H9 (cell line): Measurements from ENCODE around the gene SMLR1. TPM values are rescaled to one million over a fixed set of nuclear protein-coding genes. Genes with fewer than 3 reads are reported as not detected.

ENCODE experiments used
- DNase-seq: peaks from one replicate; pipeline ENCODE4 v3.0.0-alpha.2; 2017
- H2AFZ ChIP-seq: one replicate; pipeline ENCODE4 v1.6.1; 2013; ENCODE audit warnings: mild to moderate bottlenecking, low read length, control low read depth, moderate library complexity
- H2AK5ac ChIP-seq: 2 replicates; pipeline ENCODE4 v1.6.1; 2013; ENCODE audit warnings: low read length, control low read depth, mixed read lengths; ENCODE audit not compliant: insufficient read length
- H2BK120ac ChIP-seq: one replicate; pipeline ENCODE4 v1.6.1; 2013; ENCODE audit warnings: low read depth, mild to moderate bottlenecking, low read length, control low read depth, inconsistent platforms; ENCODE audit not compliant: poor library complexity, severe bottlenecking
- H2BK12ac ChIP-seq: 2 replicates; pipeline ENCODE4 v1.6.1; 2013; ENCODE audit warnings: low read length, control low read depth, mixed read lengths, low read depth; ENCODE audit not compliant: insufficient read length
- H2BK15ac ChIP-seq: 2 replicates; pipeline ENCODE4 v1.6.1; 2013; ENCODE audit warnings: low read depth, low read length, control low read depth
- H2BK20ac ChIP-seq: one replicate; pipeline ENCODE4 v1.6.1; 2013; ENCODE audit warnings: low read depth, mild to moderate bottlenecking, low read length, control low read depth, inconsistent platforms; ENCODE audit not compliant: poor library complexity, severe bottlenecking
- H2BK5ac ChIP-seq: 2 replicates; pipeline ENCODE4 v1.6.1; 2013; ENCODE audit warnings: low read length, control low read depth, mixed read lengths; ENCODE audit not compliant: insufficient read length
- H3K14ac ChIP-seq: 2 replicates; pipeline ENCODE4 v1.6.1; 2013; ENCODE audit warnings: low read length, control low read depth; ENCODE audit not compliant: insufficient read depth
- H3K18ac ChIP-seq: 2 replicates; pipeline ENCODE4 v1.6.1; 2013; ENCODE audit warnings: low read depth, mild to moderate bottlenecking, mixed read lengths, low read length, control low read depth; ENCODE audit not compliant: insufficient read length
- H3K23ac ChIP-seq: 2 replicates; pipeline ENCODE4 v1.6.1; 2013; ENCODE audit warnings: low read length, control low read depth, mixed read lengths, low read depth; ENCODE audit not compliant: insufficient read length
- H3K23me2 ChIP-seq: 2 replicates; pipeline ENCODE4 v1.6.1; 2013; ENCODE audit warnings: low read depth, mild to moderate bottlenecking, mixed read lengths, low read length, control low read depth; ENCODE audit not compliant: insufficient read length, poor library complexity, severe bottlenecking
- H3K27ac ChIP-seq: 2 replicates; pipeline ENCODE4 v1.5.1; 2013; ENCODE audit warnings: low read length, control low read depth, mixed read lengths, low read depth; ENCODE audit not compliant: insufficient read length
- H3K27me3 ChIP-seq: 2 replicates; pipeline ENCODE4 v1.6.1; 2013; ENCODE audit warnings: low read length, control low read depth, inconsistent platforms; ENCODE audit not compliant: insufficient read depth
- H3K4ac ChIP-seq: 2 replicates; pipeline ENCODE4 v1.6.1; 2013; ENCODE audit warnings: low read depth, mild to moderate bottlenecking, control low read depth, inconsistent platforms, low read length, moderate library complexity
- H3K4me1 ChIP-seq: 2 replicates; pipeline ENCODE4 v1.6.1; 2013; ENCODE audit warnings: low read length, control low read depth, inconsistent platforms; ENCODE audit not compliant: insufficient read depth
- H3K4me2 ChIP-seq: 2 replicates; pipeline ENCODE4 v1.6.1; 2013; ENCODE audit warnings: low read length, control low read depth, mixed read lengths; ENCODE audit not compliant: insufficient read length, insufficient read depth
- H3K56ac ChIP-seq: 2 replicates; pipeline ENCODE4 v1.6.1; 2013; ENCODE audit warnings: low read depth, mild to moderate bottlenecking, mixed read lengths, low read length, control low read depth; ENCODE audit not compliant: insufficient read length
- H3K79me1 ChIP-seq: 2 replicates; pipeline ENCODE4 v1.6.1; 2013; ENCODE audit warnings: low read depth, mild to moderate bottlenecking, moderate library complexity, low read length, control low read depth, inconsistent platforms; ENCODE audit not compliant: insufficient read depth, poor library complexity, severe bottlenecking
- H3K79me2 ChIP-seq: 2 replicates; pipeline ENCODE4 v1.6.1; 2013; ENCODE audit warnings: low read length, control low read depth, inconsistent platforms; ENCODE audit not compliant: insufficient read depth
- H3K9ac ChIP-seq: 2 replicates; pipeline ENCODE4 v1.6.1; 2013; ENCODE audit warnings: low read length, control low read depth, mixed read lengths; ENCODE audit not compliant: insufficient read length; ENCODE audit errors: extremely low read depth
- H3K9me3 ChIP-seq: one replicate; pipeline ENCODE4 v1.6.1; 2013; ENCODE audit warnings: low read depth, low read length, inconsistent platforms; ENCODE audit not compliant: control insufficient read depth
- H3T11ph ChIP-seq: one replicate; pipeline ENCODE4 v1.6.1; 2013; ENCODE audit warnings: mild to moderate bottlenecking, low read length, control low read depth, inconsistent platforms
- H4K20me1 ChIP-seq: one replicate; pipeline ENCODE4 v1.6.1; 2013; ENCODE audit not compliant: control insufficient read depth, insufficient read length, insufficient read depth
- H4K5ac ChIP-seq: 2 replicates; pipeline ENCODE4 v1.6.1; 2013; ENCODE audit warnings: low read depth, mild to moderate bottlenecking, mixed read lengths, low read length, control low read depth; ENCODE audit not compliant: insufficient read length
- H4K8ac ChIP-seq: replicated peaks from 2 replicates; pipeline ENCODE4 v1.6.1; 2013; ENCODE audit warnings: low read length, control low read depth, mixed read lengths, low read depth; ENCODE audit not compliant: insufficient read length
- H4K91ac ChIP-seq: 2 replicates; pipeline ENCODE4 v1.6.1; 2013; ENCODE audit warnings: low read depth, mild to moderate bottlenecking, moderate library complexity, mixed read lengths, low read length, control low read depth; ENCODE audit not compliant: insufficient read length
- H3K27ac Mint-ChIP-seq, 3 experiments: 2 replicates in 2 of 3; 3 replicates in 1 of 3; pipeline ENCODE4 v1.8.0; 2020 to 2021; ENCODE audit warnings: mixed read lengths in 3 of 3, mild to moderate bottlenecking in 1 of 3, moderate library complexity in 1 of 3
- H3K27me3 Mint-ChIP-seq: 2 replicates; pipeline ENCODE4 v1.8.0; 2021; ENCODE audit warnings: low read depth, mild to moderate bottlenecking, moderate library complexity, mixed read lengths
- H3K36me3 Mint-ChIP-seq, 3 experiments: 2 replicates in 2 of 3; 3 replicates in 1 of 3; pipeline ENCODE4 v1.8.0; 2020 to 2021; ENCODE audit warnings: low read depth in 3 of 3, mixed read lengths in 3 of 3; ENCODE audit not compliant: insufficient read depth in 1 of 3
- H3K4me1 Mint-ChIP-seq, 2 experiments: 2 replicates each; pipeline ENCODE4 v1.8.0; 2020; ENCODE audit warnings: mixed read lengths in 2 of 2
- H3K4me3 Mint-ChIP-seq, 2 experiments: 2 replicates in 1 of 2; 3 replicates in 1 of 2; pipeline ENCODE4 v1.8.0; 2020 to 2021; ENCODE audit warnings: mild to moderate bottlenecking in 2 of 2, mixed read lengths in 2 of 2, moderate library complexity in 1 of 2
- H3K9me3 Mint-ChIP-seq, 2 experiments: 2 replicates in 1 of 2; 3 replicates in 1 of 2; pipeline ENCODE4 v1.8.0; 2020; ENCODE audit warnings: mild to moderate bottlenecking in 2 of 2, mixed read lengths in 2 of 2, moderate library complexity in 1 of 2
- CTCF ChIP-seq: fragments of 200-600 bp; sonication (generic); conservative IDR thresholded peaks from 3 replicates; pipeline ENCODE4 v1.8.0; 2021; ENCODE audit warnings: antibody characterized with exemption, mild to moderate bottlenecking
- WGBS: extraction: QIAGEN DNeasy Blood & Tissue Kit; methylation state at CpG from one replicate; pipeline ENCODE4 v1.1.7; 2013; ENCODE audit warnings: missing lambda C conversion rate, low lambda C conversion rate, mixed read lengths; ENCODE audit not compliant: insufficient read length; ENCODE audit errors: extremely low coverage; 5-methylcytosine and 5-hydroxymethylcytosine counted together
- total RNA-seq: library from RNA; stranded (reverse); gene quantifications from 2 replicates; pipeline ENCODE4 v1.2.1, GENCODE V29; 2021

Gene SMLR1
- total RNA-seq, 1 experiment from 2014 or later: not detected

GRCh38 chr6:130794010-130794697 is 33.1 kb upstream of the SMLR1 start:
- Histone ChIP-seq H3K23ac (no peak overlapping the region), H2BK20ac (no peak overlapping the region), H2BK5ac (no peak overlapping the region), H3K56ac (no peak overlapping the region), H4K5ac (no peak overlapping the region), H3K18ac (no peak overlapping the region), H3K23me2 (no peaks in the 10 kb centered on the region), H3K4me2 (no peak overlapping the region), H3K4ac (no peak overlapping the region), H3T11ph (no peak overlapping the region), H3K9me3 (no peaks in the 10 kb centered on the region), H2BK12ac (no peak overlapping the region), H3K9ac (no peak overlapping the region), H3K27ac (no peak overlapping the region), H4K91ac (no peak overlapping the region), H3K79me2 (no peaks in the 10 kb centered on the region), H3K4me1 (peaks cover 9% of the 10 kb centered on the region; the same call in 1 of the 2 replicates), H2AK5ac (no peak overlapping the region), H2AFZ (peak overlapping the region; percentile 48), H2BK15ac (no peak overlapping the region), H3K79me1 (no peaks in the 10 kb centered on the region), H2BK120ac (no peak overlapping the region), H3K14ac (no peak overlapping the region; the same call in 1 of the 2 replicates), H3K27me3 (no peaks in the 10 kb centered on the region; the same call in 1 of the 2 replicates), H4K8ac (no peak overlapping the region), H4K20me1 (no peaks in the 10 kb centered on the region)
- H3K4me3 Mint-ChIP-seq: no peak overlapping the region; a peak in 1 of 5 replicates
- no peak for TF ChIP-seq CTCF
- no peaks in the 10 kb centered on the region for H3K27me3 Mint-ChIP-seq
- H3K36me3 Mint-ChIP-seq: peaks cover 0 to 2% (median 2%) of the 10 kb centered on the region in 3 experiments; a peak in 2 of 7 replicates
- peaks cover 25 to 33% of the 10 kb centered on the region in 2 experiments for H3K4me1 Mint-ChIP-seq
- peak overlapping the region; percentile 6 to 89 (median 13); a peak in 4 of 7 replicates for H3K27ac Mint-ChIP-seq
- H3K9me3 Mint-ChIP-seq: peaks cover 0 to 3% of the 10 kb centered on the region in 2 experiments; a peak in 3 of 5 replicates
- no CpG with 5 or more reads among the region's 1 CpG for WGBS
- DNase-seq: no peak
